HUDEP-2 (cell line): ENCODE data around the gene RAC3.

Experiments used
- DNase-seq, 76 experiments: peaks; one replicate each; lab custom pipeline; 2025; ENCODE audit not compliant: unreplicated experiment in 76 of 76; lab: John Stamatoyannopoulos, UW

RAC3 gene

GRCh38 chr17:82031303-82031884 lies at the start of gene RAC3:
Gene RAC3 (plus strand): TSS chr17:82031678. CDS start chr17:82031762, 84 bp downstream.
- peak in 2 of 76 experiments; percentile 17 to 50 for DNase-seq

GRCh38 chr17:81983011-81983638 lies 48.4 kb upstream of the RAC3 start:
- no peak for DNase-seq

- DNase-seq = no peak
Observed at GRCh38 chr17:81983639-81984373, 47.7 kb upstream of the RAC3 start.

- DNase-seq = no peak
Observed at GRCh38 chr17:81984773-81985410, 46.6 kb upstream of the RAC3 start.

GRCh38 chr17:81986606-81987005 lies 44.9 kb upstream of the RAC3 start:
- DNase-seq = no peak

- DNase-seq = no peak
Observed at GRCh38 chr17:81987161-81987770, 44.2 kb upstream of the RAC3 start.

GRCh38 chr17:81990836-81991683 lies 40.4 kb upstream of the RAC3 start:
- no peak for DNase-seq

- peak in 73 of 76 experiments; percentile 33 to 96 (median 87) for DNase-seq
Observed at GRCh38 chr17:81991684-81992305, 39.7 kb upstream of the RAC3 start.

GRCh38 chr17:81992306-81993102 lies 39.0 kb upstream of the RAC3 start:
- no peak for DNase-seq

GRCh38 chr17:81993729-81994592 lies 37.5 kb upstream of the RAC3 start:
- no peak for DNase-seq

- DNase-seq = no peak
Observed at GRCh38 chr17:81994593-81995462, 36.6 kb upstream of the RAC3 start.

- no peak for DNase-seq
Observed at GRCh38 chr17:81995463-81996231, 35.8 kb upstream of the RAC3 start.

GRCh38 chr17:81996232-81996756 lies 35.2 kb upstream of the RAC3 start:
- no peak for DNase-seq

- no peak for DNase-seq
Observed at GRCh38 chr17:81996757-81997441, 34.6 kb upstream of the RAC3 start.

- DNase-seq = no peak
Observed at GRCh38 chr17:81998212-81998611, 33.3 kb upstream of the RAC3 start.
